SK-N-SH (cell line): ENCODE results near the gene NSDHL.

Experiments
- CHD2 ChIP-seq: fragments of 150-350 bp; IDR thresholded peaks from 2 replicates; pipeline ENCODE4 v1.6.1; 2018; ENCODE audit warnings: low read length; ENCODE audit not compliant: partially characterized antibody
- CTCF ChIP-seq: fragments of 200-600 bp; sonication (generic); IDR thresholded peaks from 2 replicates; pipeline ENCODE4 v1.6.1; 2017; ENCODE audit warnings: antibody characterized with exemption, mild to moderate bottlenecking, moderate library complexity
- ELF1 ChIP-seq: IDR thresholded peaks from 2 replicates; pipeline ENCODE4 v1.4.0; 2012
- EP300 ChIP-seq, 2 experiments: IDR thresholded peaks; 2 replicates each; pipeline versions ENCODE4 v1.4.0 to v1.6.1; 2012; ENCODE audit warnings: borderline replicate concordance in 1 of 2, low read depth in 1 of 2, low read length in 1 of 2
- JUND ChIP-seq: IDR thresholded peaks from 2 replicates; pipeline ENCODE4 v1.4.0; 2012
- MAX ChIP-seq: IDR thresholded peaks from 2 replicates; pipeline ENCODE4 v1.4.0; 2012; ENCODE audit warnings: low read depth
- POLR2AphosphoS5 ChIP-seq: IDR thresholded peaks from 2 replicates; pipeline ENCODE4 v1.6.1; 2012; ENCODE audit warnings: low read depth, low read length
- RAD21 ChIP-seq: IDR thresholded peaks from 2 replicates; pipeline ENCODE4 v1.6.1; 2012; ENCODE audit warnings: mild to moderate bottlenecking, low read length
- REST ChIP-seq: IDR thresholded peaks from 2 replicates; pipeline ENCODE4 v1.6.1; 2012; ENCODE audit warnings: mild to moderate bottlenecking, low read depth, low read length, moderate library complexity
- TAF1 ChIP-seq: IDR thresholded peaks from 2 replicates; pipeline ENCODE4 v1.6.1; 2012; ENCODE audit warnings: low read depth, mild to moderate bottlenecking, low read length, moderate library complexity, borderline replicate concordance
- TEAD4 ChIP-seq: IDR thresholded peaks from 2 replicates; pipeline ENCODE4 v1.4.0; 2012; ENCODE audit warnings: mild to moderate bottlenecking, borderline replicate concordance; ENCODE audit not compliant: insufficient read depth

- no peak for TF ChIP-seq MAX
- TF ChIP-seq JUND: no peak
- TF ChIP-seq POLR2AphosphoS5: no peak
- no peak for TF ChIP-seq EP300 (IDR thresholded peaks at IDR 0.05; ENCODE audit: borderline replicate concordance in 1 of 2, low read depth in 1 of 2, low read length in 1 of 2)
- no peak for TF ChIP-seq TEAD4
- TF ChIP-seq CTCF: no peak
- TF ChIP-seq REST: no peak
- TF ChIP-seq RAD21: no peak
- no peak for TF ChIP-seq TAF1
- TF ChIP-seq ELF1: no peak
- TF ChIP-seq CHD2: no peak
Observed at GRCh38 chrX:152865232-152865920, 34.5 kb downstream of the NSDHL start.
